T-helper 1 cell treated with Interleukin-12 subunit alpha and Interleukin-12 subunit beta and Interleukin-4 antibody, amounts not matched to agents 30 μg/mL and 1 μg/mL, for 36 hours (primary cell): ENCODE data around the gene C10orf53.
A peak's percentile ranks its signal among the peaks of the same experiment; 100 is the strongest.

Experiments
- H3K27ac Mint-ChIP-seq: one replicate; pipeline ENCODE4 v1.8.0; 2021; ENCODE audit warnings: mild to moderate bottlenecking, mixed read lengths
- H3K27me3 Mint-ChIP-seq: one replicate; pipeline ENCODE4 v1.8.0; 2021; ENCODE audit warnings: low read depth, mixed read lengths
- H3K36me3 Mint-ChIP-seq: one replicate; pipeline ENCODE4 v1.8.0; 2021; ENCODE audit warnings: low read depth, mixed read lengths
- H3K4me1 Mint-ChIP-seq: one replicate; pipeline ENCODE4 v1.8.0; 2021; ENCODE audit warnings: low read depth, mixed read lengths
- H3K4me3 Mint-ChIP-seq: one replicate; pipeline ENCODE4 v1.8.0; 2021; ENCODE audit warnings: mild to moderate bottlenecking, moderate library complexity, mixed read lengths
- H3K9me3 Mint-ChIP-seq: one replicate; pipeline ENCODE4 v1.8.0; 2021; ENCODE audit warnings: mixed read lengths

C10orf53 gene

GRCh38 chr10:49649294-49649693 is 30.2 kb upstream of the C10orf53 start:
- H3K4me1 Mint-ChIP-seq = peaks cover 14% of the 10 kb centered on the region
- H3K36me3 Mint-ChIP-seq = no peaks in the 10 kb centered on the region
- H3K27me3 Mint-ChIP-seq = peaks cover 4% of the 10 kb centered on the region
- no peaks in the 10 kb centered on the region for H3K9me3 Mint-ChIP-seq
- H3K4me3 Mint-ChIP-seq = peak overlapping the region; percentile 21
- peak overlapping the region; percentile 20 for H3K27ac Mint-ChIP-seq

- Mint-ChIP-seq H3K36me3 (no peaks in the 10 kb centered on the region), H3K9me3 (no peaks in the 10 kb centered on the region), H3K27ac (no peak overlapping the region), H3K4me3 (no peak overlapping the region), H3K4me1 (peaks cover 14% of the 10 kb centered on the region), H3K27me3 (peaks cover 4% of the 10 kb centered on the region)
Measured at GRCh38 chr10:49649936-49650723, 29.3 kb upstream of the C10orf53 start.

GRCh38 chr10:49650724-49651034 is 28.8 kb upstream of the C10orf53 start:
- no peaks in the 10 kb centered on the region for H3K9me3 Mint-ChIP-seq
- H3K36me3 Mint-ChIP-seq = no peaks in the 10 kb centered on the region
- H3K27ac Mint-ChIP-seq = no peak overlapping the region
- no peak overlapping the region for H3K4me3 Mint-ChIP-seq
- peaks cover 4% of the 10 kb centered on the region for H3K27me3 Mint-ChIP-seq
- peaks cover 14% of the 10 kb centered on the region for H3K4me1 Mint-ChIP-seq

- no peak overlapping the region for H3K4me3 Mint-ChIP-seq
- H3K36me3 Mint-ChIP-seq = no peaks in the 10 kb centered on the region
- H3K9me3 Mint-ChIP-seq = no peaks in the 10 kb centered on the region
- peaks cover 4% of the 10 kb centered on the region for H3K27me3 Mint-ChIP-seq
- peaks cover 14% of the 10 kb centered on the region for H3K4me1 Mint-ChIP-seq
- H3K27ac Mint-ChIP-seq = no peak overlapping the region
Measured at GRCh38 chr10:49651039-49651835, 28.2 kb upstream of the C10orf53 start.

- H3K36me3 Mint-ChIP-seq = no peaks in the 10 kb centered on the region
- H3K27ac Mint-ChIP-seq = no peak overlapping the region
- no peaks in the 10 kb centered on the region for H3K9me3 Mint-ChIP-seq
- H3K4me1 Mint-ChIP-seq = peaks cover 14% of the 10 kb centered on the region
- H3K4me3 Mint-ChIP-seq = no peak overlapping the region
- peaks cover 4% of the 10 kb centered on the region for H3K27me3 Mint-ChIP-seq
Measured at GRCh38 chr10:49651917-49652316, 27.5 kb upstream of the C10orf53 start.

GRCh38 chr10:49652421-49653272 is 26.8 kb upstream of the C10orf53 start:
- Mint-ChIP-seq H3K27ac (no peak overlapping the region), H3K4me1 (peaks cover 14% of the 10 kb centered on the region), H3K36me3 (no peaks in the 10 kb centered on the region), H3K4me3 (no peak overlapping the region), H3K27me3 (peaks cover 2% of the 10 kb centered on the region), H3K9me3 (no peaks in the 10 kb centered on the region)

GRCh38 chr10:49653273-49653929 is 26.1 kb upstream of the C10orf53 start:
- Mint-ChIP-seq H3K27me3 (no peaks in the 10 kb centered on the region), H3K4me1 (peaks cover 14% of the 10 kb centered on the region), H3K36me3 (no peaks in the 10 kb centered on the region), H3K27ac (no peak overlapping the region), H3K4me3 (no peak overlapping the region), H3K9me3 (no peaks in the 10 kb centered on the region)

- H3K4me3 Mint-ChIP-seq = no peak overlapping the region
Measured at GRCh38 chr10:49654036-49654693, 25.3 kb upstream of the C10orf53 start.

GRCh38 chr10:49655099-49655498 is 24.4 kb upstream of the C10orf53 start:
- Mint-ChIP-seq H3K9me3 (peaks cover 12% of the 10 kb centered on the region), H3K36me3 (no peaks in the 10 kb centered on the region), H3K4me1 (peaks cover 4% of the 10 kb centered on the region), H3K4me3 (no peak overlapping the region), H3K27me3 (no peaks in the 10 kb centered on the region), H3K27ac (no peak overlapping the region)

More at GRCh38 chr10:49654036-49654693, 25.3 kb upstream of the C10orf53 start:
- H3K36me3 Mint-ChIP-seq = no peaks in the 10 kb centered on the region
- peaks cover 11% of the 10 kb centered on the region for H3K4me1 Mint-ChIP-seq
- no peaks in the 10 kb centered on the region for H3K27me3 Mint-ChIP-seq
- peaks cover 6% of the 10 kb centered on the region for H3K9me3 Mint-ChIP-seq
- H3K27ac Mint-ChIP-seq = no peak overlapping the region

GRCh38 chr10:49656845-49657493 is 22.5 kb upstream of the C10orf53 start:
- Mint-ChIP-seq H3K4me3 (no peak overlapping the region), H3K27me3 (no peaks in the 10 kb centered on the region), H3K4me1 (no peaks in the 10 kb centered on the region), H3K36me3 (no peaks in the 10 kb centered on the region), H3K27ac (no peak overlapping the region), H3K9me3 (peaks cover 12% of the 10 kb centered on the region)

GRCh38 chr10:49657606-49658005 is 21.8 kb upstream of the C10orf53 start:
- Mint-ChIP-seq H3K9me3 (peaks cover 12% of the 10 kb centered on the region), H3K27me3 (no peaks in the 10 kb centered on the region), H3K4me1 (no peaks in the 10 kb centered on the region), H3K36me3 (no peaks in the 10 kb centered on the region), H3K4me3 (no peak overlapping the region), H3K27ac (no peak overlapping the region)

GRCh38 chr10:49661140-49661856 is 18.2 kb upstream of the C10orf53 start:
- Mint-ChIP-seq H3K4me1 (no peaks in the 10 kb centered on the region), H3K9me3 (peaks cover 12% of the 10 kb centered on the region), H3K27me3 (no peaks in the 10 kb centered on the region), H3K4me3 (no peak overlapping the region), H3K27ac (no peak overlapping the region), H3K36me3 (no peaks in the 10 kb centered on the region)
